NCI-H1105 treated with DMSO at 0.1 percent for 48 hours (cell line): Measurements from ENCODE around the gene SHISA4.
"Not testable (repeated sequence)": the region's sequence is repeated elsewhere in the genome, so short reads cannot be mapped to it uniquely, and the experiment has no call there.

ENCODE experiments used
- DNase-seq: peaks from one replicate; lab custom pipeline; 2025; lab: John Stamatoyannopoulos, UW

The SHISA4 gene

DNA sequence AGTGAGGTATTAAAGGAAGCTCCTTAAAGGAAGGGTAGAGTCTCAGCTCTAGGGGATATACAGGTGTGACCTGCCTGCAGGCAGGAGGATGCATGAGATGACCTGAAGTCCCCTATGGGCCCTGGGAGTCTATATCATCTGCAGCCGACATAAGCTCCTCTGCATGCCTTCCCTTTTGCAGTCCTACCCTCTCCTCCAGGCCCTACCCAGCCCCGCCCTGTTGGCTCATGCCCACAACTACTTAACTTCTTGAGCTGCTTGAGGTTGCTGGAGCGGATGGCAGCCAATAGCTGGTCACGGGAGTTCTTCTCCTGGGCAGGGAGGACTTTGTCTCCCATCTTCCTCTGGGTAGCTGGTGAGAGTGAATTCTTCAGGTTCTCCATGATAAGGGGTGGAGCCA lies 10.3 kb downstream of the SHISA4 start:
- no peak for DNase-seq

DNA sequence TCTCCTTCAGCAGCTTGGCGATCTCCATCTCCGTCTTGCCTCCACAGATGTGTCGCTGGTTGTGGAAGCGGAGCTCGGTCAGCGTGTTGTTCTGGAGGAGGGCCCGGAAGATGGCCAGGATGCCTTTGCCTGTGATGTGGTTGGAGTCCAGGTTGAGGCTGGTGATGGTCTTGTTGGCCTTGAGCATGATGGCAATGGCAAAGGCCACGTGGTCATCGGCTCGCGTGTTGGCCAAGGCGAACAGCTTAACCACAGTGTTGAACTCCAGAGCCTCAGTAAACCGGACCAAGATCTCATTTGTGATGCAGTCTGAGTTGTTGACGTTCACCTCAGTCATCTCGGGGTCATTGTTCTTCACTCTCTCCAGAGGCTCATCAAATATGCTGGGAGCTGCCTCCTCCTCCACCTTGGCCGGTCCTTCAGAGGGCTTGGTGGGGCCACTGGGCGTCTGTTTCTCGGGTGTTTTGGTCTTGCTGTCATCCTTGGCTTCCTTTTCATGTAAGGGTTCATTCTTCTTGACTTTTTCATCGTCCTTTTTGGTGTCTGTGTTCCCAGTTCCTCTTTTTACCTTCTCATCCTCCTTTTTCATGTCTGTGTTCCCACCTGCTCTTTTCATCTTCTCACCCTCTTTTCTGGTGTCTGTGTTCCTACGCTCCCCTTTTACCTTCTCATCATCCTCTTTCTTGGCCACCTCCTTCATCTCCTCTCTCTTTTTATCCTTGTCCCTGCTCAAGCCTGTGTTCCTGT lies 11.2 kb downstream of the SHISA4 start:
- DNase-seq, result no peak

DNA sequence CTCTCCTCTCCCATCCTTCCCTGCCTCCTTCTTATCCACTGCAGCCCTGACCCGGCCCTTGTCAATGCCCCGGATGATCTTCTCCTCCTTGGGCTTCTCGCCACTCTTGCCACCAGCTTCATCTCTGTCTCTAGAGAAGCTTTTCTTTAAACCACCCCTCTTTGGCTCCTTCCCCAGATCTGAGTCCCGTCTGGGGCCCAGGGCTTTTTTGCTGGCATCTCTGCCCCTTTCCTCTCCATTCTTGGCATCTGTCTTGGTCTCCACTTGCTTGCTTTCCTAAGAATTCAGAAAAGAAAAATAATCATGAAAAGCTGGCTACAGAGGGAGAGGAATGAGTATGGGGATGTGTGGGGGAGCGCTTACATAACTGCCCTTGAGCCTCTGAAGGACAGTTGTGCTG lies 11.8 kb downstream of the SHISA4 start:
- DNase-seq, result no peak

- DNase-seq, result not testable (repeated sequence)
These were observed 12.3 kb downstream of the SHISA4 start for GRCh38 chr1:201901036-201901435.

DNA sequence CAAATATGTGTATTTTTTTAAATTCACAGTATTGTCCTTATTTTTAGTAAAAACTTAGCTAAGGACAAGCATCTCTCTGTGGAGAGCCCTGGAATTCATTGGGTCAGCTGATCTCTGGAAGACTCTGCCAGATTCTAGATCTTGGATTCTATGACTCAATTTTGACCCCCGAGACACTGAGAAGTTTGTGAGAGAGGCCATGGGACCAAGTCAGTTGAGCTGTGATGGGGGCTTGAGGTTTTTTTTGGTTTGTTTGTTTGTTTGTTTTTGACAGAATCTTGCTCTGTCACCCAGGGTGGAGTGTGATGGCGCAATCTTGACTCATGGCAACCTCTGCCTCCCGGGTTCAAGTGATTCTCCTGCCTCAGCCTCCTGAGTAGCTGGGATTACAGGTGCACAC lies 13.5 kb downstream of the SHISA4 start:
- no peak for DNase-seq

GRCh38 chr1:201903135-201903534 lies 14.4 kb downstream of the SHISA4 start:
- DNase-seq, result no peak

DNA sequence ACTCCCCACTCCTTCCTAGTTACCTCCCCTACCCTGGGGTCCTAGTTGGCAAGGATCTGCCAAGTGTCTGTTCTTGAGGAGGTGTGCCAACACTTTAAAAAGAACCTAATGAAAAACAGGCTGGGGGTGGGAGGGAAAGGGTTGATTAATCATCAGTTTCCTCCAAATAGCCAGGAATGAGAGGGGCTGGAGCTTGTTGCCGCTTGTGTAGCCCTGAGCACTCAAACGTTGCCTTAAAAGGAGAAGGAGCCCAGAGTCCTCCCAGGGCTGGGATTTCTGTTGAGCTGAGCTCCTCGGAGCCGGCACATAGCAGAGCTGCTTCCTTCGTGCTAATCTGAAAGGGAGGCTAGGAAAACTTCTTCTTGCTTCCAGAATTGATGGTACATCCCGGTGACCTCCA lies 15.9 kb downstream of the SHISA4 start:
- DNase-seq, result no peak

GRCh38 chr1:201905234-201905890 lies 16.7 kb downstream of the SHISA4 start:
- DNase-seq, result no peak

DNA sequence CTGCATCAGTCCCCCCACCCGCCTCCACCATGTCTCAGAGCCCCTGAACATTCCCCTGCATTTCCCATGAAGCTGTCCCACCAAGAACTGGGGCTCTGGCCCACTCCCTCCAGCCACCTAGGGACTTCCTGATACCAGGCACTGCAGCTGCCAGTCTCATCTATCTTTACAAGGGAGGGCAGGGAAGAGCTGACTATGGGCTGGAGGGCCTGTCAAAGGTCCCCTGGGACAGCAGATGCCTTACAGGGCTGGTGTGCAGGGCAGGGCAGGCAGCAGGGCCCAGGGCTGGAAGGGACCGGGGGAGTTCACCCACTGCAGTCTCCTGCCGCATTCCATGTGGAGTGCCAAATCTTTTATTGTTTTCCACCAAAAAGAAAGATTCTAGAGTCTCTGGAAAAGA lies 17.6 kb downstream of the SHISA4 start:
- no peak for DNase-seq

DNA sequence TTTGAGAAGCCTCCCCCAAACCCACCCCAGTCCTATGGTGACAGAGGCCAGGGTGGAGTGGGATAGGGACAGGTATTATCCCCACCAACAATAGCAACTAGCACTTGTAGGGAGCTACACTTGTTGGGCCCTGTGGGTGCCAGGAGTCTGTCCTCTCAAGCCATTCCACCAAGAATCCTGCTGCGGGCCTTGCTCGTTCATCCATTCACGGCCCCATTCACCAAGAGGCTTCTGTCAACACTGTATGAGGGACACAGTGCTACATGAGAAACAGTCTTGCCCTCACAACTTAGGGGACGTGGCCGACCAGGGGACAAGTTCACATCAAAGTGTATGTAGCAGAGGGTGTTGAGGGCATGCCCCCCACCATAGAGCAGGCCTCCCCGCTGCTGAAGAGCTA lies 18.9 kb downstream of the SHISA4 start:
- DNase-seq, result no peak

DNA sequence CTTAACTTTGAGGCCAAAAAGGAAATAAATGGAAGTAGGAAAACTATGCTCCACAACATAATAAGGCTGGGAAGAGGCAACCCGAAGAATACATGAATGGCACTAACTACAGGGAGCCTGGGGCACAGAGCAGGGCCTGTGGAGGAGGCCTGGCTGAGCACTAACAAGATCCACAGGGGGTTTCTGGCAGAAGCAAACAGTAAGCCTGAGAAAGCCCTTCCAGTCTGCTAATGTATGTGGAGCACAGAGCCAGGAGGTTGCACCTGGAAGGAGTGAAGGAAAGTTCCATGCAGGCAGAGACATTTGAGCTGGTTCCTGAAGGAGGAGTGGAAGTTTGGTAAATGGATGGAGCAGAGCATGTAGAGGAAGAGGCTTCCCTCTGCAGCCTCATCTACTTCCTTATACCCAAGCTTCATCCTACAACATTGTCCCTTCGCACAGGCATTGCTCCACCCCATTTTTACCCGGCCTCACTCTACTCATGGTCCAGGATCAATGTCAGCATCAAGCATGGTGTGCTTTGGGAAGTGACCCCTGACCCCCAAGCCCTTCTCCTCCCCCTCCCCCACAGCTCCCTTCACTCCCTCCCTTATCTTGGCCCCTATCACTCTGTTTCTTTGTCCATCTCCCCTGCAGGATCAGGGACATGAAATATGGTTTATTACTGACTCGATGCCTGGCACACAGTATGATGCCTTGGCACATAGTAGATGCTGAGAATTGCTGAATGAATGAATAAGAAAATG lies 23.3 kb downstream of the SHISA4 start:
- DNase-seq, result no peak

- no peak for DNase-seq
These were observed 24.1 kb downstream of the SHISA4 start for GRCh38 chr1:201912832-201913231.

- DNase-seq, result no peak
These were observed 25.9 kb downstream of the SHISA4 start for GRCh38 chr1:201914456-201915235.

- DNase-seq, result peak; percentile 61
These were observed 28.1 kb downstream of the SHISA4 start for GRCh38 chr1:201916649-201917249.

DNA sequence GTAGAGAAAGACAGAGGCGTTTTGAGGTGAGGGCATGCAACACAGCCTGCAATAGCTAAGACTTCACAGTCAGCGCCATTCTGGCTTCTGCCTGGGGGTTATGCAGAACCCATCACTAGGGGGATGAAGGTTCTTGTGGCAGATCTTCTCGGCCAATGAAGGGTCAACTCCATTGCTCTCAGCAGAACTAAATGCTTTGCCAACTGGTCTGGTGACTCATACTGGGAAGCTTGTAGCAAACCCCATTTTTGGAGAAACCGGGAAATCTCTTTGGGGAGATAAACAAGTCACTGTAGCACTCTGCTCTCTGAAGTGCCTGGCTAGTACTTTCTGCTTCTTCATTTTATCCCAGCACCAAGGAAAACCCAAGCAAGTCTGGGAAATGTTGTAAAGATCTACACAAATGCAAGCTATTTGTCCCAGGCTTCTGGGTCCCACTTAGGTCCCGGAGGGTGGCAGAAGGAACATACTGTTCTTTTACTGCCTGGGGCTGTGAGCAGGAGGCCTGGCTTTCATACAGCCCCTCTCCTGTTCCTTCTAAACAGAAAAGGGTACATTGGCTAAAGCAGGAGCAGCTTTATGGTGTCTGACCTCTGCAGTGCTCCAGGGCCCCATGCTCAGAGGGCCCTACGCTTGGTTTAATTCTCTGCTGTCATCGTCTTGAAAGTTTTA lies 28.8 kb downstream of the SHISA4 start:
- DNase-seq, result no peak

DNA sequence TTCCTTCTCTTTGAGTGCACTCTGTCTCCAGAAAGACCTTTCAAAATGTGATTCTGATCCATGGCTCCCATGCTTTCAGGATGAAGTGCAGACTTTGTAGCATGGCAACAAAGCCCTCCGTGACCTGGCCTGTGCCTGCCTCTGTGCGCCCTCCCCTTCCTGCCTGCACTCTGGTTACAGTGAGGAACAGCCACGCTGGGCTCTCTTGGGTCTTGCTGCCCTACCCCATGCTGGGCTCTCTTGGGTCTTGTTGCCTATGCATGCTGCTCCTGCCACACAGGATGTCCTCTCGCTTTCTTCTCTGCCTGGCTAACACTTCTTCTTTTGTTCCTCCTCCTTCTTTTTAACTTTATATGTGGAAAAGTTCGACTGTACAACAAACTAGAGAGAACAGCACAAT lies 29.6 kb downstream of the SHISA4 start:
- DNase-seq, result no peak

DNA sequence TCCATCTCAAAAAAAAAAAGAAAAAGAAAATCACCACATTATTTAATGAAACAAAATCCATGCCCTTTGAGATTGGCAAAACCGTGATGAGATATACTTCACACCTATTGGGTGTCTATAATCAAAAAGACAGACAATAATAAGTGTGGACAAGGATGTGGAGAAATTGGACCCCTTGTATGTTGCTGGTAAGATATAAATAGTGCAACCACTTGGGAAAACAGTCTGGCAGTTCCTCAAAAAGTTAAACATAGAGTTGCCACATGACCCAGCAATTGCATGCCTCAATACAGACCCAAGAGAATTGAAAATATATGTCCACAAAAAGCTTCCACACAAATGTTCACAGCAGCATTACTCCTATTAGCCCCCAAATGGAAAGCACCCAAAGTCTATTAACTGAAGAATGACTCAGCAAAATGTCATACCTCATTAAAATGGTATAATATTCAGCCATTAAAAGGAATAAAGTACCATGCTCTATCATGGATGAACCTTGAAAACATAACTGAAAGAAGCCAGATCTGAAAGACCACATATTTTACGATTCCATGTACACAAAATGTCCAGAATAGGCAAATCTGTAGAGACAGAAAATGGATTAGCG lies 33.4 kb downstream of the SHISA4 start:
- DNase-seq, result no peak

- DNase-seq, result no peak
These were observed 36.5 kb downstream of the SHISA4 start for GRCh38 chr1:201925301-201925567.

- no peak for DNase-seq
These were observed 37.4 kb downstream of the SHISA4 start for GRCh38 chr1:201925981-201926645.

DNA sequence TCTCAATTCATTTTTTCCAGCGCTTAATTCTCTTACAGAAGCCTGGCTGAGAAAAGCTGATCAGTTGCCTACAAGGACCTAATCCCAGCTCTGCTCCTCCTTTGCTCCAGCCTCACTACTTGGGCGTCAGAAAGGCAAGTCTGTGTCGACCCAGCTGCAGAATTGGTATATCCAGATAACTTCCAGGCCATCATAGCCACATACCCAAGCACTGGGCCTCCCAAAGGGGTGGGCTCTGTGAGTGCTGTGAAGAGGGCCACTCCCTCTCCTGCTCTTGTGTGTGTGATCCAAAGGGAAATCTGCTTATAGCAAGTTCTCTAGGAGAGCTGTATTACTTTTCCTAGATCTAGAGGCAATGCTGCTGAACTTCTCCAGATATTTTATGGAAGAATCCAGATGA lies 39.6 kb downstream of the SHISA4 start:
- no peak for DNase-seq

DNA sequence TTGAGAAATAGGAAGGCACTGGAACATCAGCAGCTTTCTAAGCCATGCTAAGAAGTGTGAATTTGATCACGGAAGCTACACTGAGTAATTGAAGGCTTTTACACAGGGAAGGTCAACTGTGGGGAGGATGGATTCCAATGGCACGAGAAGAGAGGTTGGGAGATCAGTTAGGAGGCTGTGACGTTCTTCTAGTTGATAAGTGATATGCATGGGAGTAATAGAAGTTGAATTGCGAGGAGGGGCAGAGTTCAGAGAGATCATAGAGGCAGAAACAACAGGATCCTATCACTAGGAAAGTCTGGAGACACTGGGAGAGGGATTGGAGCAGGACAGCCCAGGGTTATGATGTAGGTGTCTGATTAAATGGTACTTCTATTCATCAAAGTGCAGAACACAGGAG lies 41.4 kb downstream of the SHISA4 start:
- DNase-seq, result no peak
